H9 (cell line): ENCODE results near the gene SLAIN1. TPM values are rescaled to one million over a fixed set of nuclear protein-coding genes. Genes with fewer than 3 reads are reported as not detected.
A peak's percentile ranks its signal among the peaks of the same experiment; 100 is the strongest.

Experiments
- DNase-seq: peaks from one replicate; pipeline ENCODE4 v3.0.0-alpha.2; 2017
- H2AFZ ChIP-seq: one replicate; pipeline ENCODE4 v1.6.1; 2013; ENCODE audit warnings: mild to moderate bottlenecking, low read length, control low read depth, moderate library complexity
- H2AK5ac ChIP-seq: 2 replicates; pipeline ENCODE4 v1.6.1; 2013; ENCODE audit warnings: low read length, control low read depth, mixed read lengths; ENCODE audit not compliant: insufficient read length
- H2BK120ac ChIP-seq: one replicate; pipeline ENCODE4 v1.6.1; 2013; ENCODE audit warnings: low read depth, mild to moderate bottlenecking, low read length, control low read depth, inconsistent platforms; ENCODE audit not compliant: poor library complexity, severe bottlenecking
- H2BK12ac ChIP-seq: 2 replicates; pipeline ENCODE4 v1.6.1; 2013; ENCODE audit warnings: low read length, control low read depth, mixed read lengths, low read depth; ENCODE audit not compliant: insufficient read length
- H2BK15ac ChIP-seq: 2 replicates; pipeline ENCODE4 v1.6.1; 2013; ENCODE audit warnings: low read depth, low read length, control low read depth
- H2BK20ac ChIP-seq: one replicate; pipeline ENCODE4 v1.6.1; 2013; ENCODE audit warnings: low read depth, mild to moderate bottlenecking, low read length, control low read depth, inconsistent platforms; ENCODE audit not compliant: poor library complexity, severe bottlenecking
- H2BK5ac ChIP-seq: 2 replicates; pipeline ENCODE4 v1.6.1; 2013; ENCODE audit warnings: low read length, control low read depth, mixed read lengths; ENCODE audit not compliant: insufficient read length
- H3K14ac ChIP-seq: 2 replicates; pipeline ENCODE4 v1.6.1; 2013; ENCODE audit warnings: low read length, control low read depth; ENCODE audit not compliant: insufficient read depth
- H3K18ac ChIP-seq: 2 replicates; pipeline ENCODE4 v1.6.1; 2013; ENCODE audit warnings: low read depth, mild to moderate bottlenecking, mixed read lengths, low read length, control low read depth; ENCODE audit not compliant: insufficient read length
- H3K23ac ChIP-seq: 2 replicates; pipeline ENCODE4 v1.6.1; 2013; ENCODE audit warnings: low read length, control low read depth, mixed read lengths, low read depth; ENCODE audit not compliant: insufficient read length
- H3K23me2 ChIP-seq: 2 replicates; pipeline ENCODE4 v1.6.1; 2013; ENCODE audit warnings: low read depth, mild to moderate bottlenecking, mixed read lengths, low read length, control low read depth; ENCODE audit not compliant: insufficient read length, poor library complexity, severe bottlenecking
- H3K27ac ChIP-seq: 2 replicates; pipeline ENCODE4 v1.5.1; 2013; ENCODE audit warnings: low read length, control low read depth, mixed read lengths, low read depth; ENCODE audit not compliant: insufficient read length
- H3K27me3 ChIP-seq: 2 replicates; pipeline ENCODE4 v1.6.1; 2013; ENCODE audit warnings: low read length, control low read depth, inconsistent platforms; ENCODE audit not compliant: insufficient read depth
- H3K4ac ChIP-seq: 2 replicates; pipeline ENCODE4 v1.6.1; 2013; ENCODE audit warnings: low read depth, mild to moderate bottlenecking, control low read depth, inconsistent platforms, low read length, moderate library complexity
- H3K4me1 ChIP-seq: 2 replicates; pipeline ENCODE4 v1.6.1; 2013; ENCODE audit warnings: low read length, control low read depth, inconsistent platforms; ENCODE audit not compliant: insufficient read depth
- H3K4me2 ChIP-seq: 2 replicates; pipeline ENCODE4 v1.6.1; 2013; ENCODE audit warnings: low read length, control low read depth, mixed read lengths; ENCODE audit not compliant: insufficient read length, insufficient read depth
- H3K56ac ChIP-seq: 2 replicates; pipeline ENCODE4 v1.6.1; 2013; ENCODE audit warnings: low read depth, mild to moderate bottlenecking, mixed read lengths, low read length, control low read depth; ENCODE audit not compliant: insufficient read length
- H3K79me1 ChIP-seq: 2 replicates; pipeline ENCODE4 v1.6.1; 2013; ENCODE audit warnings: low read depth, mild to moderate bottlenecking, moderate library complexity, low read length, control low read depth, inconsistent platforms; ENCODE audit not compliant: insufficient read depth, poor library complexity, severe bottlenecking
- H3K79me2 ChIP-seq: 2 replicates; pipeline ENCODE4 v1.6.1; 2013; ENCODE audit warnings: low read length, control low read depth, inconsistent platforms; ENCODE audit not compliant: insufficient read depth
- H3K9ac ChIP-seq: 2 replicates; pipeline ENCODE4 v1.6.1; 2013; ENCODE audit warnings: low read length, control low read depth, mixed read lengths; ENCODE audit not compliant: insufficient read length; ENCODE audit errors: extremely low read depth
- H3K9me3 ChIP-seq: one replicate; pipeline ENCODE4 v1.6.1; 2013; ENCODE audit warnings: low read depth, low read length, inconsistent platforms; ENCODE audit not compliant: control insufficient read depth
- H3T11ph ChIP-seq: one replicate; pipeline ENCODE4 v1.6.1; 2013; ENCODE audit warnings: mild to moderate bottlenecking, low read length, control low read depth, inconsistent platforms
- H4K20me1 ChIP-seq: one replicate; pipeline ENCODE4 v1.6.1; 2013; ENCODE audit not compliant: control insufficient read depth, insufficient read length, insufficient read depth
- H4K5ac ChIP-seq: 2 replicates; pipeline ENCODE4 v1.6.1; 2013; ENCODE audit warnings: low read depth, mild to moderate bottlenecking, mixed read lengths, low read length, control low read depth; ENCODE audit not compliant: insufficient read length
- H4K8ac ChIP-seq: replicated peaks from 2 replicates; pipeline ENCODE4 v1.6.1; 2013; ENCODE audit warnings: low read length, control low read depth, mixed read lengths, low read depth; ENCODE audit not compliant: insufficient read length
- H4K91ac ChIP-seq: 2 replicates; pipeline ENCODE4 v1.6.1; 2013; ENCODE audit warnings: low read depth, mild to moderate bottlenecking, moderate library complexity, mixed read lengths, low read length, control low read depth; ENCODE audit not compliant: insufficient read length
- H3K27ac Mint-ChIP-seq, 3 experiments: 2 replicates in 2 of 3; 3 replicates in 1 of 3; pipeline ENCODE4 v1.8.0; 2020 to 2021; ENCODE audit warnings: mixed read lengths in 3 of 3, mild to moderate bottlenecking in 1 of 3, moderate library complexity in 1 of 3
- H3K27me3 Mint-ChIP-seq: 2 replicates; pipeline ENCODE4 v1.8.0; 2021; ENCODE audit warnings: low read depth, mild to moderate bottlenecking, moderate library complexity, mixed read lengths
- H3K36me3 Mint-ChIP-seq, 3 experiments: 2 replicates in 2 of 3; 3 replicates in 1 of 3; pipeline ENCODE4 v1.8.0; 2020 to 2021; ENCODE audit warnings: low read depth in 3 of 3, mixed read lengths in 3 of 3; ENCODE audit not compliant: insufficient read depth in 1 of 3
- H3K4me1 Mint-ChIP-seq, 2 experiments: 2 replicates each; pipeline ENCODE4 v1.8.0; 2020; ENCODE audit warnings: mixed read lengths in 2 of 2
- H3K4me3 Mint-ChIP-seq, 2 experiments: 2 replicates in 1 of 2; 3 replicates in 1 of 2; pipeline ENCODE4 v1.8.0; 2020 to 2021; ENCODE audit warnings: mild to moderate bottlenecking in 2 of 2, mixed read lengths in 2 of 2, moderate library complexity in 1 of 2
- H3K9me3 Mint-ChIP-seq, 2 experiments: 2 replicates in 1 of 2; 3 replicates in 1 of 2; pipeline ENCODE4 v1.8.0; 2020; ENCODE audit warnings: mild to moderate bottlenecking in 2 of 2, mixed read lengths in 2 of 2, moderate library complexity in 1 of 2
- total RNA-seq: library from RNA; stranded (reverse); gene quantifications from 2 replicates; pipeline ENCODE4 v1.2.1, GENCODE V29; 2021
- TF ChIP-seq, protein P1 (sequence below): fragments of 200-600 bp; sonication (generic); conservative IDR thresholded peaks from 3 replicates; pipeline ENCODE4 v1.8.0; 2021; ENCODE audit warnings: antibody characterized with exemption, mild to moderate bottlenecking

SLAIN1 gene
- total RNA-seq, 1 experiment from 2014 or later = 23.2 TPM

DNA sequence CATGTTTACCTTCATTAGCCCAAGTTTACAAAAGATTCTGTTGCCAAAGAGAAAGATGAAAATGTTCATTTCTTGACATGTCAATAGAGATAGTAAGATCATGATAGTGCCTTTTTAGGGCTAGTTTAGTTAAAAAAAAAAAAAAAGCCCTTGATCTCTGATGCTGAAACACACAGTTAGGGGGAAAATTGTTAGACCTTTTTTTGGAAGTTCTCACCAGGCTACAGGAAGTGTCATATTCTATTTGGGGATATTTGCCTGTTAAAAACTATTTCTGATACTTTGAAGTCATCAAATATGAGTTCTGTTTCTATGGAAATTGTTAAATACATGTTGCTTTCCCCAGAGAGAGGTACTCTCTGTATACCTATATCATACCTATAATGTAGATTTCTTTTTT is 21.6 kb downstream of the SLAIN1 start:
- Histone ChIP-seq H4K20me1 (no peaks in the 10 kb centered on the region), H3K23ac (no peak overlapping the region), H3K4me2 (no peak overlapping the region), H3K18ac (no peak overlapping the region), H2AK5ac (no peak overlapping the region), H3K14ac (no peak overlapping the region), H3K79me1 (no peaks in the 10 kb centered on the region), H3T11ph (no peak overlapping the region), H3K9ac (no peak overlapping the region), H2BK20ac (no peak overlapping the region), H2AFZ (no peak overlapping the region), H2BK120ac (no peak overlapping the region), H3K27me3 (no peaks in the 10 kb centered on the region), H2BK5ac (no peak overlapping the region), H3K27ac (no peak overlapping the region), H4K8ac (no peak overlapping the region), H2BK12ac (no peak overlapping the region), H3K4ac (no peak overlapping the region), H4K91ac (no peak overlapping the region), H3K23me2 (no peaks in the 10 kb centered on the region), H3K9me3 (no peaks in the 10 kb centered on the region), H2BK15ac (no peak overlapping the region), H3K79me2 (peaks cover 5% of the 10 kb centered on the region; the same call in 1 of the 2 replicates), H4K5ac (no peak overlapping the region), H3K4me1 (no peaks in the 10 kb centered on the region; the same call in 1 of the 2 replicates), H3K56ac (no peak overlapping the region)
- TF ChIP-seq, protein P1, sequence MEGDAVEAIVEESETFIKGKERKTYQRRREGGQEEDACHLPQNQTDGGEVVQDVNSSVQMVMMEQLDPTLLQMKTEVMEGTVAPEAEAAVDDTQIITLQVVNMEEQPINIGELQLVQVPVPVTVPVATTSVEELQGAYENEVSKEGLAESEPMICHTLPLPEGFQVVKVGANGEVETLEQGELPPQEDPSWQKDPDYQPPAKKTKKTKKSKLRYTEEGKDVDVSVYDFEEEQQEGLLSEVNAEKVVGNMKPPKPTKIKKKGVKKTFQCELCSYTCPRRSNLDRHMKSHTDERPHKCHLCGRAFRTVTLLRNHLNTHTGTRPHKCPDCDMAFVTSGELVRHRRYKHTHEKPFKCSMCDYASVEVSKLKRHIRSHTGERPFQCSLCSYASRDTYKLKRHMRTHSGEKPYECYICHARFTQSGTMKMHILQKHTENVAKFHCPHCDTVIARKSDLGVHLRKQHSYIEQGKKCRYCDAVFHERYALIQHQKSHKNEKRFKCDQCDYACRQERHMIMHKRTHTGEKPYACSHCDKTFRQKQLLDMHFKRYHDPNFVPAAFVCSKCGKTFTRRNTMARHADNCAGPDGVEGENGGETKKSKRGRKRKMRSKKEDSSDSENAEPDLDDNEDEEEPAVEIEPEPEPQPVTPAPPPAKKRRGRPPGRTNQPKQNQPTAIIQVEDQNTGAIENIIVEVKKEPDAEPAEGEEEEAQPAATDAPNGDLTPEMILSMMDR = no peak
- H3K4me1 Mint-ChIP-seq = peaks cover 31 to 47% of the 10 kb centered on the region in 2 experiments
- no peak overlapping the region for H3K4me3 Mint-ChIP-seq
- no peak for DNase-seq
- peak overlapping the region in 2 of 3 experiments; percentile 9 to 47; a peak in 3 of 7 replicates for H3K27ac Mint-ChIP-seq
- H3K27me3 Mint-ChIP-seq = no peaks in the 10 kb centered on the region
- H3K9me3 Mint-ChIP-seq = peaks cover 0 to 3% of the 10 kb centered on the region in 2 experiments; a peak in 1 of 5 replicates
- peaks cover 31 to 36% (median 32%) of the 10 kb centered on the region in 3 experiments for H3K36me3 Mint-ChIP-seq
